GM19452 (cell line): ENCODE data around the gene ADARB2.

ENCODE experiments used
- ATAC-seq: cut with Tn5 transposase; IDR thresholded peaks from one replicate; pipeline ENCODE4 v1.9.1; 2021; ENCODE audit not compliant: unreplicated experiment

ADARB2 gene

DNA sequence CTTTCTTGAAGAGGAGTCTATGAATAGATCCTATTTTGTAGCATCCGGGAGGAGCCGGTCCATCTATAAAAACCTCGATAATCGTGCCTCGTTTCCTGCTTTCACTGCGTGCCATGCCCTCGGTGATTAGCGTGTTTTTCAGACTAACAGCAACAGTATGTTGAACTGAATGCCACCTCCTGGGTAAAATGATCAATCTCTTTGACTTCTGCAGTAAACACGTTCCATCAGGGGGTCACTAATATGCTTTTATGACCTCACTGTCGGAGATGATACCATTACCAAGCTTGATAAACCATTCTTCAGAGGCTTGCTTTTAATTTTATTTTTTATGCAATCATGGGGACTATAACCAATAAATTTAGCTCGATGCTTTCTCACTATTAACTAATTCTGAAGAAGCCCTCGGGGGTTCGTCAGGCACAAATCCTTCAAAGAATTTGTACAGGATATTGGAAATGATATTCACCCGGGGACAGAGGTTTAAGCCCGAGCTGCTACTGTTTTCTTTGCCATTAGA is 228.3 kb downstream of the ADARB2 start:
- ATAC-seq = no peak

GRCh38 chr10:1508096-1508495 is 229.2 kb downstream of the ADARB2 start:
- ATAC-seq = no peak

DNA sequence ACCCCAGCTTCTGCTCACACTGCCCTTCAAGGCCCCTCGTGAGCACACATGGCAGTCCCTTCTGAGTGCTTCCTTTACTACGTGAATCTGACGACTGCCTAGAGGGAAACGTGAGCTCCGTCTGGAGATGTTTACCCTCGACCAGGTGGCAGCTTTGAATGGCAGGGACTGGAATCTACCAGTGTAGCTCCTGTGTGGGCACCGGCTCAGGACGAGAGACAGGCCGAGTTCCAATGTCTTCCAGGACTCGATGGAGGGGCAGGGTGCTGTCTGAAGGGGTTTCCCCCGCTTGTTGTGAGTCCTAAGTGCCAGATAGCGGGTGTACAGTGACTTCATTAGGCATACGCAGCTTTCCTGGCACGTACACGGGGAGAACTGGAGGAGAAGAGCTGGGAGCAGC is 229.9 kb downstream of the ADARB2 start:
- ATAC-seq = no peak

GRCh38 chr10:1504940-1505339 is 232.4 kb downstream of the ADARB2 start:
- ATAC-seq = no peak

GRCh38 chr10:1504286-1504685 is 233.0 kb downstream of the ADARB2 start:
- no peak for ATAC-seq

GRCh38 chr10:1502451-1502850 is 234.9 kb downstream of the ADARB2 start:
- no peak for ATAC-seq

DNA sequence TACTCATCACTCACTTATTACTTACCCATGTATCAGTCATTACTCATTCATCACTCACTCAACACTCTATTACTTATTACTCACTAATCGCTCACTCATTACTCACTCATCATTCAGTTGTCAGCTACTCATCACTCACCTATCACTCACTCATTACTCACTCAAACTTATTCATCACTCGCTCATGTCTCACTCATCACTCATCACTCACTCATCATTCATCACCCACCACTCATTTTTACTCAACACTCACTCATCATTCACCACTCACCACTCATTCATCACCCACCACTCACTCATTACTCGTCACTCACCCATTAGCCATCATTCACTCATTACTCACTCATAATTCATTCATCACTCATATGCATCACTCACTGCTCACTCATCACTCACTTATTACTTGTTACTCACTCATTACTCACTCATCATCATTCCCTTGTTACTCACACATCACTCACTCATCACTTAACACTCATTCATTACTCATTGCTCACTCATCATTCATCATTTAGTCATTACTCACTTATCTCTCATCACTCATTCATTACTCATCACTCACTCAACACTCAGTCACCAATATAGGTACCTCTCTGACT is 237.9 kb downstream of the ADARB2 start:
- ATAC-seq = no peak

DNA sequence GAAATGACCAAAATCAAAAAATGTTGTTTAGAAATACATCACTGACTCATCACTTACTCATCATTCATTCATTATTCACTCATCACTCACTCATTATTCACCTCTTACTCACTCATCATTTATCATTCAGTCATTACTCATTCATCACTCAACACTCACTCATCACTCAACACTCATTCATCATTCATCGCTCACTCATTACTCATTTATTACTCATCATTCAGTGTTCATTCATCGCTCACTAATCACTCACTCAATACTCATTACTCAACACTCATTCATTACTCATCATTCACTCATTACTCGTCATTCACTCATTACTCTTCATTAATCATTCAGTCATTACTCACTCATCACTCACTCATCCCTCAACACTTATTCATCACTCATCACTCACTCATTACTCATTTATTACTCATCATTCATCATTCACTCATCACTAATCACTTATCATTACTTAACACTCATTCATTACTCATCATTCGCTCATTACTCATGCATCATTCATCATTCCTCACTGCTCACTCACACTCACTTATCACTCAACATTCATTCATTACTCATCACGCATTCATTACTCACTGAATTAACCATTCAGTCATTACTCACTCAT is 238.5 kb downstream of the ADARB2 start:
- no peak for ATAC-seq

DNA sequence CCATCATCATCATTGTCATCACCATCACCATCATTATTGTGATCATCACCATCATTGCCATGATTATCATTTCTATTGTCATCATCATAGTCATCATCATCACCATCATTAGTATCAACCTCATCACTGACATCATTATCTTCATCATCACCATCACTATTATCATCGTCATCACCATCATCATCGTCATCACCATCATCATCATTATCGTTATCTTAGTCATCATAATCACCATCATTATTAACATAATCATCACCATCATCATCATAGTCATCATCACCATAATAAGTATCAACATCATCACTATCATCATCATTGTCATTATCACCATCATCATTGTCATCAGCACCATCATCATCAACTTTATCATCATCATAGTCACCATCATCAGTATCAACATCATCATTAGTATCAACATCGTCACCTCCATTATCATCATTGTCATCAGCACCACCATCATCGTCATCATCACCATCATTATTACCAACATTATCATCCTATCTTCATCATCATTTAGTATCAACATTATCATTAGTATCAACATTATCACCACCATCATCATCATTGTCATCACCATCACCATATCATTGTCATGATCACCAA is 241.3 kb downstream of the ADARB2 start:
- no peak for ATAC-seq

DNA sequence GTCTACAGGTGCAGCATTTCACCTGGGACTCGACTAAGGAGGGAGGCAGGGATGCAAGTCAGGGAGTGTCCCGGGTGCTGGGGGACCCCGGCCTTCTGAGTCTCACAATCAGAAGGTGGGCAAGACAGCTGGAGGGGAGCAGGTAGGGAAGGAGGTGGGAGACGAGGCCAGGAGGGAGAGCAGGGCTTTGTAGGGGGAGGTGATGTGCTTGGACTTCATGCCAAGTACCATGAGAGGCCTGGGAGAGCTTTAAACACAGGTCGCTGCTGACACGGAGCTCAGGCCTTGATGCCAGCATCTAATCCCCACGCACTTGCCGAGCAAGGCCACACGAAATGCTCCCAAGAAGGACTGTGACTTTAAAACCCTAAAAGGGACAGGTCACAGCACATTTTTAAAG is 244.7 kb downstream of the ADARB2 start:
- no peak for ATAC-seq

DNA sequence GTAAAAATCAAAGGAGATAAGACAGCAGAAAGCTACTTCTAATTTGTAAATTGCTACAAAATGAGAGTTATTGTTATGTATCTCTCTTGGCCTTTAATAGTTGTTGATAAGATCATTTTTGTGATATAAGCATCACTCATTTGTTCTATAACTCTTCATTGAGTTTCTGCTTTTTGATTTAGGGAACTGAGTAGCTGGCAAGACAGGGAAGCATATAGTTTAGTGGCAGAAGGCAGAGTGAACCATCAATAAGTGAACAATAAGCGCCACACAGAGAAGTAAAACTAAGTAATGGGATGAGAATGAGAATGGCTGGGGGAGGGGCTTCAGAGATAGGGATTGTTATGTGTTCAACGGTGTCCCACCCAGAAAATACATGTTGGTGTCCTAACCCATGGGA is 245.4 kb downstream of the ADARB2 start:
- no peak for ATAC-seq

- no peak for ATAC-seq
Observed at GRCh38 chr10:1489801-1490200, 247.5 kb downstream of the ADARB2 start.

- peak; percentile 99 for ATAC-seq
Observed at GRCh38 chr10:1488970-1489548, 248.3 kb downstream of the ADARB2 start.

- ATAC-seq = no peak
Observed at GRCh38 chr10:1486841-1487687, 250.3 kb downstream of the ADARB2 start.

- no peak for ATAC-seq
Observed at GRCh38 chr10:1485357-1485756, 252.0 kb downstream of the ADARB2 start.

- no peak for ATAC-seq
Observed at GRCh38 chr10:1483826-1484225, 253.5 kb downstream of the ADARB2 start.

DNA sequence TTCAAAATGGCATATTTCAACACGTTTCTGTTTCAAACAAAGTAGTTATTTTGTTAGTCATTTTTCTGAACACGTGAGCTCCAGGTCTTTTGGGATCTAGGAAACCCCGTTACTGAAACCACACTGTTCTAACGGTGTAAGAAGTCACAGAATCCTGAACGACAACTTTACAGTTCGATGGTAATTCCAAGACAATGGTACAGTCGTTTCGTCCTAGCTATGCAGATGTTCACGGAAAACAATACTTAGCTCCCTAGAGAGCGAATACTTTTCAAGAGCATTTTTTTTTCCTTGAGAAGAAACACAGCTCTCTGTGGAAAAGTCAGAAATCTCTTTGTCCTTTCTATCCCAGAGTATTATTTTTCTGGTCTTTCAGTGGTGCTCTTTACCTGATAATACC is 254.1 kb downstream of the ADARB2 start:
- no peak for ATAC-seq

DNA sequence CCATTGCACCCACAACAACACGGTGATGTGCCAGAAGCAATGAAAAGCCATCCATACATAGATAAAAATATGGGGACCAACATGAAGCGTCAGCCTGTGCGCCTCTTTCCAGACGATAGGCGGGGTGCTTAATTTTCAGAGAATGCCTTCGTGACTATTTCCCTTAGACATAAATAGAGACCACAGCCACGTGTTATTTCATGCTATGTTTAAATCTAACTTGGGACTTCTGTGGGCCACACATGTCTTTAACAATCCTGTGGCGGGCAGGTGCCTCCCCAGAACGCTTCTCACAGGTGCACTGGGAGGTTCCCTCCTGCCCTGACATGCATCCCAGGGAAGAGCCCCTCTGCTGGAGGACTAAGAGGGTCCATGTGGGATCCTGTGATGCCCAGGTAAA is 259.7 kb downstream of the ADARB2 start:
- no peak for ATAC-seq

DNA sequence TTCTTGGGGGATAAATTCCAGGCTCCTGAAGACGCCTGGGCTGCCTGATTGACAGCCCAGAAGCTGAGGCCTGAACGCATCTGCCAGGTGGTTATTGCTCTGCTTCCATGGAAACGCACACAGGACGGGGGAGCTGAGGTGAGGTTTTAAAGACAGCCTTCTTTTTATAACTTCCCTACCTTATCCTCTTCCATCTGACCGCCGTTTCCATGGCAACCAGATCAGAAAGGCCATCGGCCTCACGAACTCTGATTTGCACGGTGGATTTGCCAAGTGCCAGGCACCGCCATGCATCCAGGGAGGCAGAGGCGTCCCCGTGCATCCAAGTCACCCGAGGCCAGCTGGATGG is 260.9 kb downstream of the ADARB2 start:
- no peak for ATAC-seq

DNA sequence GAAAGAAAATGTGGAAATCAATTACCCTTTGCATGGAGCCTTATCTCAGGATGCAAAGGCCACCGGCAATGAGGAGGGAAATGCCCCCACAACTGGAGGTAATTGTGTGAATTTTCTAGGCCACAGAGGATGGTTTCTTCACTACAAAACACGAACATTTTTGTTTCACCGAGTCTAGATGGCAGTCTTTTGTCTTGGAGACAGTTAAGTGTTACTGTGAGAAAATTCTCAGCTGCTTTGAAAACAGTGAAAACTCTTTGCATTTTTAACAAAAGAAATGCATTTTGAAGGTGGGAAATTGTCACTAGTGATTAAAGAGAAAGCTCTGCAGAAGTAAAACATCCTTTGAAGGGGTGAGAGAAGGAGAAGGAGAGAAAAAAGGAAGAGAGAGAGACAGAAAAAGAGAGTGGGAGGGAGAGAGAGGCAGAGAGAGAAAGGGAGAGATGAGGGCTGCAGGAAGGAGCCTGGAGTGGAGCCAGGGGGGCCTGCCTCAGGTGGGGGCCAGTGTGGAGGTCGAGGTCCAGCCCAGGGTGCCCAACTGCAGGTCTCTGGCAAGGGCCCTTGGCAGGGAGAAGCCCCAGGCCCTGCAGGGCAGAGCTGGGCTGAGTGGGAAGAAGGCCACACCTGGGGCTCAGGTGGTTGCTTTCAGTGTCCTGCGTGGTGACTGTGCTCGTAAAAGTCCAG is 261.4 kb downstream of the ADARB2 start:
- no peak for ATAC-seq

DNA sequence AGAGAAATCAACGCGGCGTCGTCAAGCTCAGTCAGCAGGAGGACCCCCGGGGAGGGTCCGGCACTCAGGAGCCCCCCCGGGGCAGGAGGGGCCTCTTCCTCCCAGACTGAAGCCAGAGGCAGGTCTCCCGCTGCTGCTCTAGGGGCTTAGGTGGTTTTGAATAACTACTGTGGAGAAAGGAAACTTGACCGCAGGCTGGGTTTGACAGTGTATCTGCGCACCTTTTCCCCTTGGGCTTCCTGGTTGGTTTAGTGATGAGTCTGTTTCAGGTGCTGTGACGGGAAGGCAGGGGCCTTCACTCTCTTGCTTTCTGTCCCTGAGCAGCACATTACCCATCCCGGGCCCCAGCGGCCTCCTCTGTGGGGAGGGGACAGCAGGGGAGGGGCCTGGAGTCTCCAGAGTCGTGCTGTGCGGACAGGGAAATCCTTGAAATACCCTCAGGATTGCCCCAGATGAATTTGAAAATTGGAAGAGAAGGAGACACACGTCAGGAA is 262.2 kb downstream of the ADARB2 start:
- no peak for ATAC-seq
